HG02870 (cell line): Measurements from ENCODE around the gene CAMK1D.

ENCODE experiments used
- ATAC-seq: cut with Tn5 transposase; IDR thresholded peaks from one replicate; pipeline ENCODE4 v1.9.1; 2021; ENCODE audit warnings: mild to moderate bottlenecking, moderate library complexity; ENCODE audit not compliant: unreplicated experiment

The CAMK1D gene

DNA sequence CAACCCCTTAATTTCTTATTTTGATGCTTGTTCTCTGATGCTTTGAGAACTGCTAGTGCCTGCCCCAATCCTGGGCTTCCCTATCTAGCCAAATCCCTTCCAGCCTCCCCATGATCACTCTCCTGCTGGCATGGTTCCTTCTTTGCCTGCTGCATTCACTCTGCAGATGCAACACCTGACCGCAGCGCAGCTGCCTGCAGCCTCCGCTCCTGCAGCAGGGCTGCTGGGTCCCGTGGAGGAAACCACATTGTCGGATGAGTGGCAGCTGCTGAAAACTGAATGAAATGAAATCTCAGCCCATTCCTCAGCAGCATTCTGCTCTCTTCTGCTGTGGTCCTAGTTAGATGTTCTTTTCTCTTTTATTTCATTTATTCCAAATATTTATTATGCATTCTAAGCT lies 331.9 kb downstream of the CAMK1D start:
- ATAC-seq = no peak

- no peak for ATAC-seq
Measured at GRCh38 chr10:12684784-12685183, 335.4 kb downstream of the CAMK1D start.

GRCh38 chr10:12685261-12686058 lies 336.1 kb downstream of the CAMK1D start:
- ATAC-seq = no peak

DNA sequence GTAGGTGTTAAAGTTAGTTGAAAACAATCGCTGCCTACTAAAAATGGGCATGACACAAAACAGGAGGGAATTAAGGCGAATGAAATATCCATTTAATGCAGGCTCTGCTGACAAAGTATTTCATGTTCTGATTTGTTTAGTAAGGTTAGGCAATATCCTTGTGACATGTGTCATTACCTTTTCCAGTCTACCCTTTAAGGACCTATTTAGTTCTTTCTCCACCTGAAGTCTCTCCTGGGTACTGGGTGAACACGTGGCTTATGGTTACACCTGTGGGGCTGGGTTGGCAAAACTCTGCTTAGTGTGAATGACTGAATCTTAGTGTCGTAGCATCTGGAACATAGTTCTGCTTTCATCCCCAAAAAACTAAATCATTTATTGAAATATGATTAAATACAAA lies 338.6 kb downstream of the CAMK1D start:
- no peak for ATAC-seq

DNA sequence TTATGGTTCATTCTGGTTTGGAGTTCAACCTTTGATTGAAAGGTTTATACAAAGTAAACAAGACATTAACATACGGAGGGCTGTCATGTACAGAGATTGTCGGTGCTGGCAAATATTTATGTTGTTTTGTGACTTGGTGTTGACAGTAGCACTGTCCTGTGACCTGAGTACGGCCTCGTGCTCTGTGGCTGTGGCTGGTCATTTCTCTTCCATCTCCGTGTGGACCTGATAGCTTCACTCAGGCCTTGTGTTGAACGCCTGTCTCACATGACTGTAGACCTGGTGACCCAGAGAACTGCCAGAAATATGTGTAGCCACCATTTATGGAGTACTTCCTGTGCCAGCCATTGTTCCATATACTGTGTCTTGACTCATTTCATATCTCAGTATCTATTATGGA lies 340.5 kb downstream of the CAMK1D start:
- ATAC-seq = no peak

DNA sequence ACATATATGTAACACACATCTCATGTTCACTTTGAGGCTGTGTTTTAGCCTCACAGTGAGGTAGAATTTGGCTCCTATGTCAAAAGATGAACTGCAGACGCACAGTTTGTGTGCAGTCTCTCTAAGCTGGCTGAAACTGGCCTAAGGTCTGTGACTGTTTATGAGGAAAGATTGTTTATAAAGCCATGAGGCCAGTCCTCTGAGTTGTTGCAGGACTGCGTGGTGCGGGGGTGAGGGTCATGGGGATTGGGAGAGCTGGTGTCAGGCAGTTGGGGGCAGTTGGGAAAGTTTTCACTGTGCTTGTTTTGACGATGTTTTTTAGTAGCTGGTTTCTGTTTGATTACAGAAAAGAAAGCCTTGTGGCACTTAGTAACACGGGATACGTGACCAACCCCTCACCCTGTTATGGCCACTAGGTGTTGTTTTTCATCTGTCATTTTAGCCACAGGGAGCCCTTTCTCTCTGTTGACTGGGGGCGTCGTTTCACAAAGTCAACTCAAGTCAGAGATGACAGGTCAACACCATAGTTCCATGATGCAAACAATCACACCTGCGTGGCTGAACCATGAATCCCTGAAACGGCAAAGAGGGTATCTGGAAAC lies 341.3 kb downstream of the CAMK1D start:
- ATAC-seq = no peak

DNA sequence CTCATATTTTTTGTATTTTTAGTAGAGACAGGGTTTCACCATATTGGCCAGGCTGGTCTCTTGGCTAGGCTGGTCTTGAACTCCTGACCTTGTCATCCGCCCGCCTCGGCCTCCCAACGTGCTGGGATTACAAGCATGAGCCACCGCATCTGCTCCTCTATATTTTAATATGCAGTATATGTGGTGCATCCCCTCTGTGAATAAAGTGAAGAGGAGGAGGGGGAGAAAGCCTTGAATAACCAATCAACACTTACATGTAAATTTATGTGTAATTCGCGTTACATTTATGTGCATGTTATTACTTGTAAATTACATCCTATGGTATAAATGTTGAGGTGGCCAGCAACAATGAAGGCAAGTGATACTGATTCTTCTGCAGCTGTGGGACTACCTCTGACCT lies 342.2 kb downstream of the CAMK1D start:
- no peak for ATAC-seq

DNA sequence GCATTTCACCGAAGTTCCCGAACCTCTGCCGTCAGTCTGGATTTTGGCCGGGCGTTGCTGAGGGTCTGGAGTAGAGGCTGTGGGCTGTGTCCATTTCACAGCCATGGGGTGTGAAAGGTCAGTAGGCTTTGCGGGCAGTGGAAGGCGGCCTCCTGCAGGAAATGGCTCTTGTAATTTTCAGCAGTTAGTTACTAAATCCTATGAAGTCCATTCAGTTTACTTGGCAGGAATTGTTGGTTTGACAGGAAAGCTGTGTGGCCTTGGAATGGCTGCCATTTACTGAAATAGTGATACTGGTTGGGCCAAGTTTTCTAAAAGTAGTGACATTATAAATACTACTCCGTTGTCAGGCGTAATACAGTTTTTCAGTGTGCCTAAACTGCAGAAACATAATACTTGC lies 348.4 kb downstream of the CAMK1D start:
- no peak for ATAC-seq

DNA sequence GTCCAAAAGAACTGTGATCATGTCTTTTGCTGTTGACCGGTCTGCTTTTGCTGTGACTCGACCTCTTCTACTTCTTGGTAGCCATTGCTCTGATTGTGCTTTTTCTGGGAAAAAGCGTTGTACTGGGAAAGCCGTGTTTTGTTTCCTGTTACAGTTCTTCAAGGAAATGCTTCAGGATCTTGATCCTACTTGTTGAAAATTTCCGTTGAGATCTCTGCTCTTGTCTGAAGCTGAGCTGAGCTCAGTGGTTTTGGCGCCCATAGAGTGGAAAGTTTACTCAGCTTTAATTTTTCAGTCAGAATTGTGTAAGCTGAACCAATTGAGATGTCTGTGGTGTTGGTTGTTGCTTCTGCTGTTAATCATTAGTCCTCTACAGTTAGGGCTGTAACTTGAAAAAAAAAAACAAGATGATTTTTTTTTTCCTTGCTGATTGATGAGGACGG lies 349.9 kb downstream of the CAMK1D start:
- no peak for ATAC-seq

GRCh38 chr10:12699781-12700556 lies 350.6 kb downstream of the CAMK1D start:
- no peak for ATAC-seq

DNA sequence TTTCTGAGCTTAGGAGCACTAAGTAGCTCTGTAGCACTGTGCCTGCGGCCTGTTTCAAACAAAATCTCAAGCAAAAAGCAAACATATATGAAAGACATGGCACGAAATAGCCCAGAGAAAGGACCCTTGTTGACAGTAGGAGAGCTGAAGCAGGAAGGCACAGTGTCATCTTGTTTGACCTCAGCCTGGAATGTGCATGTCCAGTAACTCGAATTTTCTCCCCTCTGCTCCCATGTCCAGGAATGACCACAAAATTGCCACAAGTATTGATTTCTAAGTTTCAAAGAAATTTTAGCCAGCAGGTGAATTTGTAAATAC lies 351.2 kb downstream of the CAMK1D start:
- no peak for ATAC-seq

GRCh38 chr10:12701696-12702095 lies 352.3 kb downstream of the CAMK1D start:
- ATAC-seq = no peak

GRCh38 chr10:12702215-12702770 lies 352.9 kb downstream of the CAMK1D start:
- ATAC-seq = no peak

GRCh38 chr10:12703126-12703525 lies 353.8 kb downstream of the CAMK1D start:
- no peak for ATAC-seq

GRCh38 chr10:12703813-12704212 lies 354.5 kb downstream of the CAMK1D start:
- no peak for ATAC-seq

GRCh38 chr10:12704488-12704887 lies 355.1 kb downstream of the CAMK1D start:
- no peak for ATAC-seq

- no peak for ATAC-seq
Measured at GRCh38 chr10:12705943-12706342, 356.6 kb downstream of the CAMK1D start.

- ATAC-seq = no peak
Measured at GRCh38 chr10:12707461-12708185, 358.3 kb downstream of the CAMK1D start.

DNA sequence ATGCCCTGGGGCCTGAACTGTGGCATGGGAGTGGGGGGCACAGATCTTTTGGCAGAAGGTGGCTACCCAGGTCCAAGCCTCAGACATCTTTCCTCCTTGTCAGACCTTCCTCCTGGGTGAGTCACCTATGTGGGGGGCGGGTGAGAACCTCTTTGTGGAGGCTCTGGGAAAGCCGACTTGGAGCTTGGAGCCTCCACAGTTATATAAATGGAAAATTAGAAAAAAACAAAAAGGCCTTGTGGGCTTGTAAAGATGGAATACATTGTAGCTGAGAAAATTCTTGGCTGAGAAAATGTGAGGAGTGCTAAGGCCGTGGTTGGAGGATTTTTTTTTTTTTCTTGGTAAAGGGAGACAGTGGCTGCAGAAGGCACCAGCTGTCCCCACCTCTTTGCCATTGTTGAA lies 359.7 kb downstream of the CAMK1D start:
- no peak for ATAC-seq

GRCh38 chr10:12709521-12709963 lies 360.2 kb downstream of the CAMK1D start:
- no peak for ATAC-seq

- no peak for ATAC-seq
Measured at GRCh38 chr10:12710157-12710556, 360.8 kb downstream of the CAMK1D start.
